ENCODE results near the gene SLC6A7. TPM values are rescaled to one million over a fixed set of nuclear protein-coding genes. Genes with fewer than 3 reads are reported as not detected.

The SLC6A7 gene
- total and polyA plus RNA-seq, 2 donors from 2014 or later: not detected

DNA sequence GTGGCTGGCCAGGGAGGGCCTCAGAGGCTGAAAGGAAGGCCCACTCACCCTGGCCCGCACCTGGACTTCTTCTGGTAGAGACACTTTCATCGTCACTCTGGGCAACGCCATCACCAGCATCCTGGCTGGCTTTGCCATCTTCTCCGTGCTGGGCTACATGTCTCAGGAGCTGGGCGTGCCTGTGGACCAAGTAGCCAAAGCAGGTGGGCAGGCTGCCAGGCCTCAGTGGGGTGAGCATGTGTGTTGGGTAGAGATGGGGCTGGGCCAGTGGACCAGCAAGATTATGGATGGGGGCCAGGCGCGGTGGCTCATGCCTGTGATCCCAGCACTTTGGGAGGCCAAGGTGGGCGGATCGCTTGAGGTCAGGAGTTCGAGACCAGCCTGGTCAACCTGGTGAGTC, 12.6 kb downstream of the SLC6A7 start:
- H3K4me1 ChIP-seq (ENCODE audit: control insufficient read depth in 2 of 3, insufficient read depth in 2 of 3, low read depth in 1 of 3, low read length in 3 of 3): no peaks in the 10 kb centered on the region
- FAIRE-seq (no peak), DNase-seq (no peak)
- no peak overlapping the region for H3K4me3 ChIP-seq (ENCODE audit: low read length in 3 of 3)
- H3K36me3 ChIP-seq (ENCODE audit: control insufficient read depth in 2 of 3, insufficient read depth in 3 of 3, low read length in 3 of 3): no peaks in the 10 kb centered on the region
- H3K9ac ChIP-seq (ENCODE audit: low read length in 3 of 3): no peak overlapping the region
- TF ChIP-seq, protein P1, sequence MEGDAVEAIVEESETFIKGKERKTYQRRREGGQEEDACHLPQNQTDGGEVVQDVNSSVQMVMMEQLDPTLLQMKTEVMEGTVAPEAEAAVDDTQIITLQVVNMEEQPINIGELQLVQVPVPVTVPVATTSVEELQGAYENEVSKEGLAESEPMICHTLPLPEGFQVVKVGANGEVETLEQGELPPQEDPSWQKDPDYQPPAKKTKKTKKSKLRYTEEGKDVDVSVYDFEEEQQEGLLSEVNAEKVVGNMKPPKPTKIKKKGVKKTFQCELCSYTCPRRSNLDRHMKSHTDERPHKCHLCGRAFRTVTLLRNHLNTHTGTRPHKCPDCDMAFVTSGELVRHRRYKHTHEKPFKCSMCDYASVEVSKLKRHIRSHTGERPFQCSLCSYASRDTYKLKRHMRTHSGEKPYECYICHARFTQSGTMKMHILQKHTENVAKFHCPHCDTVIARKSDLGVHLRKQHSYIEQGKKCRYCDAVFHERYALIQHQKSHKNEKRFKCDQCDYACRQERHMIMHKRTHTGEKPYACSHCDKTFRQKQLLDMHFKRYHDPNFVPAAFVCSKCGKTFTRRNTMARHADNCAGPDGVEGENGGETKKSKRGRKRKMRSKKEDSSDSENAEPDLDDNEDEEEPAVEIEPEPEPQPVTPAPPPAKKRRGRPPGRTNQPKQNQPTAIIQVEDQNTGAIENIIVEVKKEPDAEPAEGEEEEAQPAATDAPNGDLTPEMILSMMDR (IDR thresholded peaks at IDR 0.05; ENCODE audit: borderline replicate concordance, extremely low read depth, insufficient read depth): no peak
- no peak overlapping the region for H3K27ac ChIP-seq (ENCODE audit: low read depth in 2 of 2, low read length in 2 of 2)
- intact Hi-C loops (cut with DNase I): no loop called here
- H3K27me3 ChIP-seq (ENCODE audit: control insufficient read depth, insufficient read depth, low read length): no peaks in the 10 kb centered on the region
- no peaks in the 10 kb centered on the region for H3K9me3 ChIP-seq (ENCODE audit: control insufficient read depth in 2 of 3, insufficient read depth in 1 of 3, low read length in 3 of 3)

DNA sequence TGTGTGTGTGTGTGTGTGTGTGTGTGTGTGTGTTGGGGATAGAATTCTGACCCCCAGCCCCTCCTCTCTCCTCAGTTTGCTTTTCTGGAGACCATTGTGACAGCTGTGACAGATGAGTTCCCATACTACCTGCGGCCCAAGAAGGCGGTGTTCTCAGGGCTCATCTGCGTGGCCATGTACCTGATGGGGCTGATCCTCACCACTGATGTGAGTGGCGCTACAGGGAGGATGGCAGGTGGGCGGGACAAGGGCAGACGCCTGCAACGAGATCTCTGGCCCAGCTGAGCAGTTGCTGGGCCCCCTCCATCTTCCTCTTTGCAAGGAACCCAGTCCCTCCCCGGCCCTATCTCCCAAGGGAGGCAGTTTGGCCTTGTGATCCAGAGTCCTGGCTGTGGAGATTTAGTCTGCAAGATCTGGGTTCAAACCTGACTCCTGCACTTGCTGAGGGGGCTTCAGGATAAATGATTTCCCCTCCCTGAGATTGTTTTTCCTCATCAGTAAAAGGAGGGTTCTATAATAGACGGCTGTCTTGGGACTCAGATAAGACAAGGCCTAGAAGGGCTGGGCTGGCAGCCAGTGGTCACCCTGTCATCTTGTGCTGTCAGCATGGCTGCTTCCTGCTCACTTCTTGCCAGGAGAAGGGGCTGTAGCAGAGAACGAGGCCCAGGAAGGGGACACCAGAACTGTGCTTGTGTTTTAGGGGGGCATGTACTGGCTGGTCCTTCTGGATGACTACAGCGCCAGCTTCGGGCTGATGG, 14.1 kb downstream of the SLC6A7 start:
- no peak overlapping the region for H3K4me3 ChIP-seq (ENCODE audit: low read length in 3 of 3)
- DNase-seq (peak in 1 of 5 donors; percentile 58), FAIRE-seq (no peak)
- intact Hi-C loops (cut with DNase I): no loop called here
- H3K36me3 ChIP-seq (ENCODE audit: control insufficient read depth in 2 of 3, insufficient read depth in 3 of 3, low read length in 3 of 3): no peaks in the 10 kb centered on the region
- H3K9ac ChIP-seq (ENCODE audit: low read length in 3 of 3): no peak overlapping the region
- H3K27ac ChIP-seq (ENCODE audit: low read depth in 2 of 2, low read length in 2 of 2): no peak overlapping the region
- TF ChIP-seq, protein P1 (IDR thresholded peaks at IDR 0.05; ENCODE audit: borderline replicate concordance, extremely low read depth, insufficient read depth): no peak
- H3K9me3 ChIP-seq (ENCODE audit: control insufficient read depth in 2 of 3, insufficient read depth in 1 of 3, low read length in 3 of 3): no peaks in the 10 kb centered on the region
- H3K4me1 ChIP-seq (ENCODE audit: control insufficient read depth in 2 of 3, insufficient read depth in 2 of 3, low read depth in 1 of 3, low read length in 3 of 3): no peaks in the 10 kb centered on the region
- no peaks in the 10 kb centered on the region for H3K27me3 ChIP-seq (ENCODE audit: control insufficient read depth, insufficient read depth, low read length)

DNA sequence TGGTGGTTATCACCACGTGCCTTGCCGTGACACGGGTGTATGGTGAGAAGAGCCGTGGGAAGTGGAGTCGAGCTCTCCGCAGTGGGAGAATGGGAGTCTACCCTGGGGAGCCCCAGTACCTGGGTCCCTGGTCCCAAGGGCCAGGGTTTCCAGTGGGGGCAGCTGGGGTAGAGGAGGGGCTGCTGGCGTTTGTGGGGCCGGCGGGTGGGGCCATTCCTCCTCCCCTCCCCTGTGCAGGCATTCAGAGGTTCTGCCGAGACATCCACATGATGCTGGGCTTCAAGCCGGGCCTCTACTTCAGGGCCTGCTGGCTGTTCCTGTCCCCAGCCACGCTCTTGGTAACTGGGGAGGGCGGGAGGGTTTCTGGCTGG, 14.7 kb downstream of the SLC6A7 start:
- H3K4me1 ChIP-seq (ENCODE audit: control insufficient read depth in 2 of 3, insufficient read depth in 2 of 3, low read depth in 1 of 3, low read length in 3 of 3): no peaks in the 10 kb centered on the region
- H3K4me3 ChIP-seq (ENCODE audit: low read length in 3 of 3): no peak overlapping the region
- intact Hi-C loops (cut with DNase I): no loop called here
- FAIRE-seq (no peak), DNase-seq (peak in 1 of 5 donors; percentile 43)
- no peak overlapping the region for H3K27ac ChIP-seq (ENCODE audit: low read depth in 2 of 2, low read length in 2 of 2)
- no peak overlapping the region for H3K9ac ChIP-seq (ENCODE audit: low read length in 3 of 3)
- TF ChIP-seq, protein P1 (IDR thresholded peaks at IDR 0.05; ENCODE audit: borderline replicate concordance, extremely low read depth, insufficient read depth): no peak
- no peaks in the 10 kb centered on the region for H3K36me3 ChIP-seq (ENCODE audit: control insufficient read depth in 2 of 3, insufficient read depth in 3 of 3, low read length in 3 of 3)
- H3K9me3 ChIP-seq (ENCODE audit: control insufficient read depth in 2 of 3, insufficient read depth in 1 of 3, low read length in 3 of 3): no peaks in the 10 kb centered on the region
- H3K27me3 ChIP-seq (ENCODE audit: control insufficient read depth, insufficient read depth, low read length): no peaks in the 10 kb centered on the region

Measured in kidney (tissue), 14 donors.